ENCODE results near the gene ARID1B.

Gene ARID1B

GRCh38 chr6:157094038-157094437 is 316.9 kb downstream of the ARID1B start:
- no peak overlapping the region for H3K9ac ChIP-seq
- peaks cover 12% of the 10 kb centered on the region for H3K4me1 ChIP-seq
- no peaks in the 10 kb centered on the region for H3K27me3 ChIP-seq (ENCODE audit: control insufficient read depth, insufficient read depth, low read length)
- no peak overlapping the region for H2AFZ ChIP-seq
- no peak overlapping the region for H3K27ac ChIP-seq
- no peak overlapping the region for H3K4me3 ChIP-seq (ENCODE audit: low read depth, low read length)
- no peak for TF ChIP-seq CTCF (IDR thresholded peaks at IDR 0.05)
- no peaks in the 10 kb centered on the region for H3K36me3 ChIP-seq (ENCODE audit: control insufficient read depth, insufficient read depth, low read length)
- H3K9me3 ChIP-seq (ENCODE audit: control insufficient read depth, low read length) = no peaks in the 10 kb centered on the region
- no peak overlapping the region for H3K4me2 ChIP-seq (ENCODE audit: low read length)
- H3K79me2 ChIP-seq = peaks cover 18% of the 10 kb centered on the region

DNA sequence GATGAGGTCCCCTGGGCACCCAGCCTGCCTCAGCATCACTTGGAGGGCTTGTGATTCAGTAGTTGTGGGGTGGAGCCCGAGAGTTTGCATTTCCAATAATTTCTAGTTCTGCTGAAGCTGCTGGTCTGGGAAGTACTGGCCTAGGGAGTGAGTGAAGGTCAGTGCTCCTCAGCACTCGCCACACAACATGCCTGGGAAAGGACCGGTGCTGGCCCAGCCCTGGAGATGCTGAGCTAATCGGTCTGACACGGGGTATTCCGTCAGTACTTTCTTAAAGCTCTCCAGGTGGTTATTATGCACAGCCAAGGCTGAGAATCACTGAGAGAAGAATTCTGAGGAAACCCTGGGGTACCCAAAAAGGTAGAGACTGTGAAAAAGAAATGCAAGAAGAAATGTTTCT is 317.9 kb downstream of the ARID1B start:
- H3K4me1 ChIP-seq = peaks cover 12% of the 10 kb centered on the region
- H3K4me2 ChIP-seq (ENCODE audit: low read length) = no peak overlapping the region
- no peak overlapping the region for H3K27ac ChIP-seq
- TF ChIP-seq CTCF (IDR thresholded peaks at IDR 0.05) = no peak
- peaks cover 18% of the 10 kb centered on the region for H3K79me2 ChIP-seq
- H3K9ac ChIP-seq = no peak overlapping the region
- H2AFZ ChIP-seq = no peak overlapping the region
- H3K27me3 ChIP-seq (ENCODE audit: control insufficient read depth, insufficient read depth, low read length) = no peaks in the 10 kb centered on the region
- no peaks in the 10 kb centered on the region for H3K36me3 ChIP-seq (ENCODE audit: control insufficient read depth, insufficient read depth, low read length)
- no peaks in the 10 kb centered on the region for H3K9me3 ChIP-seq (ENCODE audit: control insufficient read depth, low read length)
- H3K4me3 ChIP-seq (ENCODE audit: low read depth, low read length) = no peak overlapping the region

GRCh38 chr6:157095569-157095968 is 318.4 kb downstream of the ARID1B start:
- Histone ChIP-seq H2AFZ (no peak overlapping the region), H3K9ac (no peak overlapping the region), H3K4me2 (ENCODE audit: low read length) (no peak overlapping the region), H3K4me1 (peaks cover 12% of the 10 kb centered on the region), H3K27ac (no peak overlapping the region), H3K9me3 (ENCODE audit: control insufficient read depth, low read length) (no peaks in the 10 kb centered on the region), H3K36me3 (ENCODE audit: control insufficient read depth, insufficient read depth, low read length) (no peaks in the 10 kb centered on the region), H3K4me3 (ENCODE audit: low read depth, low read length) (no peak overlapping the region), H3K79me2 (peaks cover 18% of the 10 kb centered on the region), H3K27me3 (ENCODE audit: control insufficient read depth, insufficient read depth, low read length) (no peaks in the 10 kb centered on the region)
- no peak for TF ChIP-seq CTCF (IDR thresholded peaks at IDR 0.05)

DNA sequence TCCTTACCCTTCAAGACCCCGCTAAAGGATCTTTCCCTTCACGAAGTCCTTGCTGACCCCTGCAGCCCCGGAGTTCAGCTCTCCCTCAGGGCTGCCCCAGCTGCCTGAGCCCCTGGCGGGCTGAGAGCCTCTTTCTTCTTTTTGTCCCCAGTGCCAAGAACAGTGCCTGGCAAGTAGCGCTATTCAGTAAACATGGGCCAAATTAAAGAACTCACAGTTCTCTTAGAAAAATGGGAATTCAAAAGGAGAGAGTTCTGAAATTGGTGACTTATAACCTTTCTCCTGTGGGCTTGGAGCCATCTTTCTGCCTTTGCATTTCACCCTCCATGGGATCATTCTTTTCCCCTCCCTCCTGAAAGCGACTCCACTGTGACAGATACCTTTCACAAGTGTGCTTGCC is 318.9 kb downstream of the ARID1B start:
- no peak overlapping the region for H3K9ac ChIP-seq
- H2AFZ ChIP-seq = no peak overlapping the region
- no peak overlapping the region for H3K27ac ChIP-seq
- H3K36me3 ChIP-seq (ENCODE audit: control insufficient read depth, insufficient read depth, low read length) = no peaks in the 10 kb centered on the region
- no peak overlapping the region for H3K4me2 ChIP-seq (ENCODE audit: low read length)
- H3K27me3 ChIP-seq (ENCODE audit: control insufficient read depth, insufficient read depth, low read length) = no peaks in the 10 kb centered on the region
- no peak overlapping the region for H3K4me3 ChIP-seq (ENCODE audit: low read depth, low read length)
- H3K79me2 ChIP-seq = peaks cover 18% of the 10 kb centered on the region
- H3K9me3 ChIP-seq (ENCODE audit: control insufficient read depth, low read length) = no peaks in the 10 kb centered on the region
- no peak for TF ChIP-seq CTCF (IDR thresholded peaks at IDR 0.05)
- peaks cover 12% of the 10 kb centered on the region for H3K4me1 ChIP-seq

DNA sequence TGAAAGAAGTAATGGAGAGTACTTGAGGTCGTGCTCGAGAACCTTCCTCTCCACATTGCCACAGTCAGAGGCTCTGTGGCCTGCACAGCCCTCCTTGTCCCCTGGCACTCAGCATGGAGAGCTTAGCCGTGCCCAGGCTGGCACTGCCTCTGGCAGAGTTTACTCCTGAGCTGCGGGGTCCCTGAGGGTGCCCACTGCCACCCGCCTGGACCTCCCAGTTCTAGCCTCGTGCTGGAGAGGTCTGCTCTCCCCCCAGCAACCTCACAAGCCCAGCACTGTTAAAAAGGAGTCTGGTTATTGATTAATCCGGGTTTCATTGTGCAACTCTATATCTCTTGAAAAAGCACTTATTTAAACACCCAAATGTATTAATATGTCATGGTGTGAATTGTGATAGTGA is 319.3 kb downstream of the ARID1B start:
- H2AFZ ChIP-seq = no peak overlapping the region
- H3K4me1 ChIP-seq = peaks cover 8% of the 10 kb centered on the region
- H3K4me2 ChIP-seq (ENCODE audit: low read length) = no peak overlapping the region
- no peaks in the 10 kb centered on the region for H3K36me3 ChIP-seq (ENCODE audit: control insufficient read depth, insufficient read depth, low read length)
- peaks cover 18% of the 10 kb centered on the region for H3K79me2 ChIP-seq
- H3K27me3 ChIP-seq (ENCODE audit: control insufficient read depth, insufficient read depth, low read length) = no peaks in the 10 kb centered on the region
- TF ChIP-seq CTCF (IDR thresholded peaks at IDR 0.05) = no peak
- no peak overlapping the region for H3K9ac ChIP-seq
- H3K27ac ChIP-seq = no peak overlapping the region
- H3K9me3 ChIP-seq (ENCODE audit: control insufficient read depth, low read length) = no peaks in the 10 kb centered on the region
- H3K4me3 ChIP-seq (ENCODE audit: low read depth, low read length) = no peak overlapping the region
